ENCODE data around the gene LIN54. TPM values are rescaled to one million over a fixed set of nuclear protein-coding genes. Genes with fewer than 3 reads are reported as not detected.
"Not testable (repeated sequence)": the region's sequence is repeated elsewhere in the genome, so short reads cannot be mapped to it uniquely, and the experiment has no call there.

The LIN54 gene
- total and polyA plus RNA-seq, 4 donors: 2.0 to 17.1 (median 5.2) TPM

DNA sequence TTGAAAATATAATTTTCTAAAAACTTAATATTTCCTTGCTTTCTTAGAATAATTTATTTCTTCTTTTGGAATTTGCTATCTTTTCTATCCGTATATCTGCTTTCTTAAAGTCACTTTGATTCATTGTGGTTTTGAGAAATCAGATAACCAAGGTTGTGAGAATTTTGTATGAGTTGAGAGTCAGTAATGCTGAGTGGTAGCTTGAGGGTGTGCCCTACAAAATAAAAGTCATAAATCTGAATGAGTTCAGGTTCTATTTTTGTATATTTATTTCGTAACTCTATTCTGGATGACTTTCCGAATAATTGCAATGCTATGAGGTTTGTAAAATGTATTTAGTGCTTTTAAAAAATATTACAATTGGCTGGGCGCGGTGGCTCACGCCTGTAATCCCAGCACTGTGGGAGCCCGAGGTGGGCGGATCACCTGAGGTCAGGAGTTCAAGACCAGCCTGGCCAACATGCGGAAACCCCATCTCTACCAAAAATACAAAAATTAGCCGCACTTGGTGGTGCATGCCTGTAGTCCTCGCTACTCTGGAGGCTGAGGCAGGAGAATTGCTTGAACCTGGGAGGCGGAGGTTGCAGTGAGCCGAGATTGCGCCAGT lies 33.3 kb upstream of the LIN54 start (continued):
- no peak for TF ChIP-seq REST (IDR thresholded peaks at IDR 0.05)
- TF ChIP-seq YY1 (IDR thresholded peaks at IDR 0.05): no peak

GRCh38 chr4:83043157-83043556 lies 32.5 kb upstream of the LIN54 start:
- 96% methylated on average over 2 of the region's 2 CpGs for WGBS
- not testable (repeated sequence) for H3K4me1 ChIP-seq (ENCODE audit: control insufficient read depth in 4 of 4, insufficient read depth in 4 of 4, low read length in 3 of 4); H3K36me3 ChIP-seq (ENCODE audit: control insufficient read depth in 4 of 4, insufficient read depth in 3 of 4, low read depth in 1 of 4, low read length in 3 of 4)

DNA sequence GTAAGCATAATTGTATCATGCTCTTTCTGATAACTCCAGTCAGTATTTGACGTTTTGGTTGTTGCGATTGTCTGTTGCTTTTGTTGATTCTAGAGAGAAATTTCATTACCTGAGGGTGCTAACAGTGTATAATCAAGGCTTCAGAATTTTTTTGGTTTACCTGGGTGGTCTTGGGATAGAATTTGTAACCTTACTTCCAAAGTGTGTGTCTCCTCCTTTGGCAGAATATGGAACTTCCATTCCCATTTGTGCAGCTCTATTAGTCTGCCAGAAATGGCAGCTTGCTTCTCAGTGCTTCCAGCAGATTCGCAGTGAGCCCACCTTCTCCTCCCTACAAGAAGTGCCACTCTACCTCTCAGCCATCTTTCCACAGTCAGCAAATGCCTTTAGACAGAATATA lies 29.6 kb upstream of the LIN54 start:
- Histone ChIP-seq H3K4me1 (ENCODE audit: control insufficient read depth in 4 of 4, insufficient read depth in 4 of 4, low read length in 3 of 4) (peaks cover 0 to 20% (median 11%) of the 10 kb centered on the region in 4 donors), H3K27me3 (ENCODE audit: control insufficient read depth in 4 of 4, insufficient read depth in 4 of 4, low read length in 3 of 4) (no peaks in the 10 kb centered on the region), H3K27ac (ENCODE audit: low read depth in 1 of 2, low read length in 2 of 2) (no peak overlapping the region), H3K4me3 (ENCODE audit: low read depth in 1 of 3, low read length in 3 of 3) (no peak overlapping the region), H3K9me3 (ENCODE audit: control insufficient read depth in 4 of 4, low read length in 3 of 4) (no peaks in the 10 kb centered on the region), H3K36me3 (ENCODE audit: control insufficient read depth in 4 of 4, insufficient read depth in 3 of 4, low read depth in 1 of 4, low read length in 3 of 4) (no peaks in the 10 kb centered on the region), H3K9ac (ENCODE audit: low read depth in 1 of 2, low read length in 2 of 2) (no peak overlapping the region)
- 93% methylated on average over 3 of the region's 3 CpGs for WGBS
- no peak for TF ChIP-seq EGR1 (IDR thresholded peaks at IDR 0.05; ENCODE audit: low read depth in 2 of 2)
- no peak for DNase-seq (ENCODE audit: low spot score)

More at GRCh38 chr4:83043157-83043556, 32.5 kb upstream of the LIN54 start:
- DNase-seq (ENCODE audit: low spot score); H3K27ac ChIP-seq (ENCODE audit: low read depth in 1 of 2, low read length in 2 of 2); H3K9me3 ChIP-seq (ENCODE audit: control insufficient read depth in 4 of 4, low read length in 3 of 4); H3K9ac ChIP-seq (ENCODE audit: low read depth in 1 of 2, low read length in 2 of 2); H3K27me3 ChIP-seq (ENCODE audit: control insufficient read depth in 4 of 4, insufficient read depth in 4 of 4, low read length in 3 of 4); H3K4me3 ChIP-seq (ENCODE audit: low read depth in 1 of 3, low read length in 3 of 3): not testable (repeated sequence)

DNA sequence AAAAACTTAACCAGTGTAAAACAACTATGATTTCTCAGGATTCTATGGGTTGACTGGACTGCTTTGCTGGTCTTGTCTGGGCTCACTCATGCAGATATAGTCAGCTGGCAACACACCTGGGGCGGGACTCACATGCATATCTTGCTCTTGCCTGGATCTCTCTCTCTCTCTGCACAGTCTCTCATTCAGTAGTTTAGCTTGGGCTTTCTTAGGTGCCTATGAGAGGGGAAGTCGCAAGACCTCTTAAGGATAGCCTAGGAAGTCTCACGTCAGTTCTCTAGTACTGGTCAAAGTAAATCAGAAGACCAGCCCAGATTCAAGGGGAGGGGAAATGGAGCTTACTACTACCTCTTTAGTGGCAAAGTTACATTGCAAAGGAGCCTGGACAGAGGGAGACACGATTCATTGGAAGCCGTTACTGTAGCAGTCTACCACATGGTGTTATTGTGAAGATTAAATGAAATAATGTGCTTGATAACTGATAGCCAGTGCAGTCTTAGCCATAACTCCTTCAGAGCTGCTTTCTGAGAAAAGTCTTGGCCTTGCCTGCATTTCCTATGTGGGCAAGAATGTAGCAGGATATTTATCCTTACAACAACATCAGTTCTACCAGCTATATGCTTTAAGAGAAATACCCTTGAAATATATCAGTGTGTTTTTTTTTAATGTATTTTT lies 26.5 kb upstream of the LIN54 start:
- TF ChIP-seq RXRA (IDR thresholded peaks at IDR 0.05) (no peak), JUND (IDR thresholded peaks at IDR 0.05) (no peak), REST (IDR thresholded peaks at IDR 0.05) (no peak), HNF4A (conservative IDR thresholded peaks at IDR 0.05) (no peak), CTCF (IDR thresholded peaks at IDR 0.05; ENCODE audit: low read depth, low read length, missing input control) (no peak), GABPA (IDR thresholded peaks at IDR 0.05 in 1 of 2, conservative IDR thresholded peaks at IDR 0.05 in 1 of 2) (no peak), MAX (IDR thresholded peaks at IDR 0.05) (no peak), ATF3 (IDR thresholded peaks at IDR 0.05) (no peak), FOXA2 (IDR thresholded peaks at IDR 0.05) (no peak), TAF1 (conservative IDR thresholded peaks at IDR 0.05) (no peak)
- Histone ChIP-seq H3K4me1 (ENCODE audit: control insufficient read depth in 4 of 4, insufficient read depth in 4 of 4, low read length in 3 of 4) (peaks cover 0 to 20% (median 11%) of the 10 kb centered on the region in 4 donors), H3K9ac (ENCODE audit: low read depth in 1 of 2, low read length in 2 of 2) (no peak overlapping the region), H3K4me3 (ENCODE audit: low read depth in 1 of 3, low read length in 3 of 3) (no peak overlapping the region), H3K27ac (ENCODE audit: low read depth in 1 of 2, low read length in 2 of 2) (no peak overlapping the region), H3K27me3 (ENCODE audit: control insufficient read depth in 4 of 4, insufficient read depth in 4 of 4, low read length in 3 of 4) (no peaks in the 10 kb centered on the region), H3K9me3 (ENCODE audit: control insufficient read depth in 4 of 4, low read length in 3 of 4) (no peaks in the 10 kb centered on the region), H3K36me3 (ENCODE audit: control insufficient read depth in 4 of 4, insufficient read depth in 3 of 4, low read depth in 1 of 4, low read length in 3 of 4) (no peaks in the 10 kb centered on the region)
- WGBS: 89% methylated on average over 5 of the region's 5 CpGs
- no peak for DNase-seq (ENCODE audit: low spot score)
